A549 (cell line): ENCODE results near the gene USP44.

Experiments used
- BHLHE40 ChIP-seq: IDR thresholded peaks from 2 replicates; pipeline ENCODE4 v1.6.1; 2012; ENCODE audit warnings: low read depth, low read length, inconsistent platforms
- CBX8 ChIP-seq: fragments of 200-600 bp; sonication (generic); IDR thresholded peaks from 2 replicates; pipeline ENCODE4 v1.6.1; 2016
- EP300 ChIP-seq, 2 experiments: fragments of >200 bp; sonication (Bioruptor Twin); formaldehyde crosslinking; IDR thresholded peaks; 2 replicates in 1 of 2; 3 replicates in 1 of 2; pipeline ENCODE4 v1.6.1; 2016 to 2017
- KDM1A ChIP-seq: fragments of 200-600 bp; sonication (generic); IDR thresholded peaks from 2 replicates; pipeline ENCODE4 v1.6.1; 2016; ENCODE audit warnings: low read depth, mild to moderate bottlenecking
- MAX ChIP-seq: IDR thresholded peaks from 2 replicates; pipeline ENCODE4 v1.6.1; 2012
- PHF8 ChIP-seq: fragments of 200-600 bp; sonication (generic); IDR thresholded peaks from 2 replicates; pipeline ENCODE4 v1.6.1; 2016; ENCODE audit warnings: low read depth, mild to moderate bottlenecking, antibody characterized with exemption, moderate library complexity, borderline replicate concordance
- POLR2A ChIP-seq: IDR thresholded peaks from 2 replicates; pipeline ENCODE4 v1.6.1; 2012; ENCODE audit warnings: mild to moderate bottlenecking, low read length
- RAD21 ChIP-seq, 2 experiments: fragments of >200 bp in 1 of 2; sonication (Bioruptor Twin) in 1 of 2; formaldehyde crosslinking in 1 of 2; IDR thresholded peaks in 1 of 2; conservative IDR thresholded peaks in 1 of 2; 2 replicates in 1 of 2; 3 replicates in 1 of 2; pipeline ENCODE4 v1.6.1; 2012 to 2018; ENCODE audit warnings: inconsistent platforms in 1 of 2
- RFX5 ChIP-seq: fragments of 450-650 bp; IDR thresholded peaks from 2 replicates; pipeline ENCODE4 v1.7.1; 2014; ENCODE audit warnings: antibody characterized with exemption, mild to moderate bottlenecking, moderate library complexity
- RNF2 ChIP-seq: fragments of 200-600 bp; sonication (generic); IDR thresholded peaks from 2 replicates; pipeline ENCODE4 v1.6.1; 2016; ENCODE audit warnings: low read depth, mild to moderate bottlenecking, antibody characterized with exemption, moderate library complexity, borderline replicate concordance
- SMC3 ChIP-seq: fragments of >200 bp; sonication (Bioruptor Twin); formaldehyde crosslinking; IDR thresholded peaks from 3 replicates; pipeline ENCODE4 v1.6.1; 2018; ENCODE audit warnings: inconsistent platforms
- TF ChIP-seq, protein P1 (sequence below): fragments of 250-450 bp; sonication (Bioruptor Pico); IDR thresholded peaks from 2 replicates; pipeline ENCODE4 v1.5.0; 2021; ENCODE audit warnings: mild to moderate bottlenecking, moderate library complexity, borderline replicate concordance
- TF ChIP-seq, protein P2 (sequence below): fragments of >200 bp; sonication (Bioruptor Twin); formaldehyde crosslinking; IDR thresholded peaks from 3 replicates; pipeline ENCODE4 v1.5.1; 2016

DNA sequence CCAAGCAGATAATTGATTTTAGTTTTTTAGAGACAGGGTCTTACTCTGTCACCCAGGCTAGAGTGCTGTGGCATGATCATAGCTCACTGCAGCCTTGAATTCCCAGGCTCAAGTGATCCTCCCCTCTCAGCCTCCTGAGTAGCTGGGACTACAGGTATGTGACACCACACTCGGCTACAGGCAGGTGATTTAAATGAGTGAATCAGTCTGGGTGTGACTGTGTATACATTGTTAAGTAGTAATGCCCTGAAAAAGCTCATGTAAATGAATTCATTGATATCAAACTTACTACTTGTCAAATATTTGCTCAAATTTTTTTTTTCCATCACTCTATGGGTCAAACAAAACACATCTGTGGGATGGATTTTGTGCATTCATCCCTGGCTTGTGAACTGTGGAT lies 6.3 kb upstream of the USP44 start:
- TF ChIP-seq, protein P1, sequence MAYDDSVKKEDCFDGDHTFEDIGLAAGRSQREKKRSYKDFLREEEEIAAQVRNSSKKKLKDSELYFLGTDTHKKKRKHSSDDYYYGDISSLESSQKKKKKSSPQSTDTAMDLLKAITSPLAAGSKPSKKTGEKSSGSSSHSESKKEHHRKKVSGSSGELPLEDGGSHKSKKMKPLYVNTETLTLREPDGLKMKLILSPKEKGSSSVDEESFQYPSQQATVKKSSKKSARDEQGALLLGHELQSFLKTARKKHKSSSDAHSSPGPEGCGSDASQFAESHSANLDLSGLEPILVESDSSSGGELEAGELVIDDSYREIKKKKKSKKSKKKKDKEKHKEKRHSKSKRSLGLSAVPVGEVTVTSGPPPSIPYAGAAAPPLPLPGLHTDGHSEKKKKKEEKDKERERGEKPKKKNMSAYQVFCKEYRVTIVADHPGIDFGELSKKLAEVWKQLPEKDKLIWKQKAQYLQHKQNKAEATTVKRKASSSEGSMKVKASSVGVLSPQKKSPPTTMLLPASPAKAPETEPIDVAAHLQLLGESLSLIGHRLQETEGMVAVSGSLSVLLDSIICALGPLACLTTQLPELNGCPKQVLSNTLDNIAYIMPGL (CRISPR knock-in tag) = no peak
- TF ChIP-seq, protein P2, sequence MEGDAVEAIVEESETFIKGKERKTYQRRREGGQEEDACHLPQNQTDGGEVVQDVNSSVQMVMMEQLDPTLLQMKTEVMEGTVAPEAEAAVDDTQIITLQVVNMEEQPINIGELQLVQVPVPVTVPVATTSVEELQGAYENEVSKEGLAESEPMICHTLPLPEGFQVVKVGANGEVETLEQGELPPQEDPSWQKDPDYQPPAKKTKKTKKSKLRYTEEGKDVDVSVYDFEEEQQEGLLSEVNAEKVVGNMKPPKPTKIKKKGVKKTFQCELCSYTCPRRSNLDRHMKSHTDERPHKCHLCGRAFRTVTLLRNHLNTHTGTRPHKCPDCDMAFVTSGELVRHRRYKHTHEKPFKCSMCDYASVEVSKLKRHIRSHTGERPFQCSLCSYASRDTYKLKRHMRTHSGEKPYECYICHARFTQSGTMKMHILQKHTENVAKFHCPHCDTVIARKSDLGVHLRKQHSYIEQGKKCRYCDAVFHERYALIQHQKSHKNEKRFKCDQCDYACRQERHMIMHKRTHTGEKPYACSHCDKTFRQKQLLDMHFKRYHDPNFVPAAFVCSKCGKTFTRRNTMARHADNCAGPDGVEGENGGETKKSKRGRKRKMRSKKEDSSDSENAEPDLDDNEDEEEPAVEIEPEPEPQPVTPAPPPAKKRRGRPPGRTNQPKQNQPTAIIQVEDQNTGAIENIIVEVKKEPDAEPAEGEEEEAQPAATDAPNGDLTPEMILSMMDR = no peak
- TF ChIP-seq RAD21 (conservative IDR thresholded peaks at IDR 0.05 in 1 of 2, IDR thresholded peaks at IDR 0.05 in 1 of 2) (no peak), BHLHE40 (no peak), CBX8 (no peak), EP300 (IDR thresholded peaks at IDR 0.05) (no peak), PHF8 (no peak), RFX5 (no peak), POLR2A (no peak), MAX (no peak), SMC3 (no peak), RNF2 (no peak), KDM1A (no peak)
